ENCODE measurements around the gene PACC1. TPM values are rescaled to one million over a fixed set of nuclear protein-coding genes. Genes with fewer than 3 reads are reported as not detected.

The PACC1 gene
- total and polyA plus RNA-seq, 4 donors, result 35.2 to 79.7 (median 60.8) TPM

GRCh38 chr1:212455401-212455800 is 40.7 kb upstream of the PACC1 start:
- H3K27me3 ChIP-seq (ENCODE audit: control insufficient read depth, insufficient read depth, low read length), result no peaks in the 10 kb centered on the region
- H3K9me3 ChIP-seq (ENCODE audit: control insufficient read depth, insufficient read depth, low read length), result no peaks in the 10 kb centered on the region
- no peak for DNase-seq (ENCODE audit: low read depth in 4 of 6, low spot score in 6 of 6)
- peaks cover 26% of the 10 kb centered on the region for H3K4me1 ChIP-seq (ENCODE audit: control insufficient read depth, insufficient read depth, low read length)
- H3K27ac ChIP-seq (ENCODE audit: low read depth, low read length), result no peak overlapping the region
- peaks cover 2% of the 10 kb centered on the region for H3K36me3 ChIP-seq (ENCODE audit: control insufficient read depth, insufficient read depth, low read length)
- WGBS (ENCODE audit: insufficient coverage), result no CpG with 5 or more reads among the region's 2 CpGs
- H3K4me3 ChIP-seq (ENCODE audit: low read depth, low read length), result no peak overlapping the region

GRCh38 chr1:212454741-212455140 is 40.1 kb upstream of the PACC1 start:
- peaks cover 32% of the 10 kb centered on the region for H3K4me1 ChIP-seq (ENCODE audit: control insufficient read depth, insufficient read depth, low read length)
- peaks cover 4% of the 10 kb centered on the region for H3K36me3 ChIP-seq (ENCODE audit: control insufficient read depth, insufficient read depth, low read length)
- no peaks in the 10 kb centered on the region for H3K27me3 ChIP-seq (ENCODE audit: control insufficient read depth, insufficient read depth, low read length)
- no peak overlapping the region for H3K27ac ChIP-seq (ENCODE audit: low read depth, low read length)
- WGBS (ENCODE audit: insufficient coverage), result 91% methylated on average over 3 of the region's 3 CpGs
- H3K4me3 ChIP-seq (ENCODE audit: low read depth, low read length), result no peak overlapping the region
- DNase-seq (ENCODE audit: low read depth in 4 of 6, low spot score in 6 of 6), result no peak
- no peaks in the 10 kb centered on the region for H3K9me3 ChIP-seq (ENCODE audit: control insufficient read depth, insufficient read depth, low read length)

- no peak overlapping the region for H3K27ac ChIP-seq (ENCODE audit: low read depth, low read length)
- DNase-seq (ENCODE audit: low read depth in 4 of 6, low spot score in 6 of 6), result no peak
- 86% methylated on average over 12 of the region's 12 CpGs for WGBS (ENCODE audit: insufficient coverage)
- H3K9me3 ChIP-seq (ENCODE audit: control insufficient read depth, insufficient read depth, low read length), result no peaks in the 10 kb centered on the region
- H3K4me3 ChIP-seq (ENCODE audit: low read depth, low read length), result no peak overlapping the region
- H3K36me3 ChIP-seq (ENCODE audit: control insufficient read depth, insufficient read depth, low read length), result peaks cover 4% of the 10 kb centered on the region
- H3K4me1 ChIP-seq (ENCODE audit: control insufficient read depth, insufficient read depth, low read length), result peaks cover 32% of the 10 kb centered on the region
- H3K27me3 ChIP-seq (ENCODE audit: control insufficient read depth, insufficient read depth, low read length), result no peaks in the 10 kb centered on the region
These were observed 38.6 kb upstream of the PACC1 start for GRCh38 chr1:212453156-212453857.

- no peak overlapping the region for H3K4me3 ChIP-seq (ENCODE audit: low read depth, low read length)
- DNase-seq (ENCODE audit: low read depth in 4 of 6, low spot score in 6 of 6), result peak in 3 of 6 donors; percentile 36 to 87 (median 63)
- H3K27me3 ChIP-seq (ENCODE audit: control insufficient read depth, insufficient read depth, low read length), result no peaks in the 10 kb centered on the region
- H3K9me3 ChIP-seq (ENCODE audit: control insufficient read depth, insufficient read depth, low read length), result no peaks in the 10 kb centered on the region
- peaks cover 32% of the 10 kb centered on the region for H3K4me1 ChIP-seq (ENCODE audit: control insufficient read depth, insufficient read depth, low read length)
- no peak overlapping the region for H3K27ac ChIP-seq (ENCODE audit: low read depth, low read length)
- H3K36me3 ChIP-seq (ENCODE audit: control insufficient read depth, insufficient read depth, low read length), result peaks cover 6% of the 10 kb centered on the region
- 30% methylated on average over 8 of the region's 15 CpGs for WGBS (ENCODE audit: insufficient coverage)
These were observed 37.9 kb upstream of the PACC1 start for GRCh38 chr1:212452323-212453155.

- Histone ChIP-seq H3K27me3 (ENCODE audit: control insufficient read depth, insufficient read depth, low read length) (no peaks in the 10 kb centered on the region), H3K36me3 (ENCODE audit: control insufficient read depth, insufficient read depth, low read length) (peaks cover 7% of the 10 kb centered on the region), H3K9me3 (ENCODE audit: control insufficient read depth, insufficient read depth, low read length) (no peaks in the 10 kb centered on the region), H3K4me3 (ENCODE audit: low read depth, low read length) (no peak overlapping the region), H3K4me1 (ENCODE audit: control insufficient read depth, insufficient read depth, low read length) (peaks cover 32% of the 10 kb centered on the region), H3K27ac (ENCODE audit: low read depth, low read length) (no peak overlapping the region)
- no peak for DNase-seq (ENCODE audit: low read depth in 4 of 6, low spot score in 6 of 6)
- WGBS (ENCODE audit: insufficient coverage), result 97% methylated on average over 5 of the region's 6 CpGs
These were observed 37.0 kb upstream of the PACC1 start for GRCh38 chr1:212451416-212452322.

GRCh38 chr1:212450331-212450881 is 35.7 kb upstream of the PACC1 start:
- Histone ChIP-seq H3K9me3 (ENCODE audit: control insufficient read depth, insufficient read depth, low read length) (no peaks in the 10 kb centered on the region), H3K4me3 (ENCODE audit: low read depth, low read length) (no peak overlapping the region), H3K27ac (ENCODE audit: low read depth, low read length) (no peak overlapping the region), H3K27me3 (ENCODE audit: control insufficient read depth, insufficient read depth, low read length) (no peaks in the 10 kb centered on the region), H3K36me3 (ENCODE audit: control insufficient read depth, insufficient read depth, low read length) (peaks cover 14% of the 10 kb centered on the region), H3K4me1 (ENCODE audit: control insufficient read depth, insufficient read depth, low read length) (peaks cover 26% of the 10 kb centered on the region)
- WGBS (ENCODE audit: insufficient coverage), result 46% methylated on average over 4 of the region's 4 CpGs
- DNase-seq (ENCODE audit: low read depth in 4 of 6, low spot score in 6 of 6), result peak in 2 of 6 donors; percentile 40 to 72

GRCh38 chr1:212447478-212447877 is 32.8 kb upstream of the PACC1 start:
- WGBS (ENCODE audit: insufficient coverage), result 72% methylated on average over 2 of the region's 2 CpGs

GRCh38 chr1:212446333-212446732 is 31.6 kb upstream of the PACC1 start:
- no peak for DNase-seq (ENCODE audit: low read depth in 4 of 6, low spot score in 6 of 6)
- H3K4me1 ChIP-seq (ENCODE audit: control insufficient read depth, insufficient read depth, low read length), result peaks cover 11% of the 10 kb centered on the region
- H3K9me3 ChIP-seq (ENCODE audit: control insufficient read depth, insufficient read depth, low read length), result no peaks in the 10 kb centered on the region
- no peak overlapping the region for H3K4me3 ChIP-seq (ENCODE audit: low read depth, low read length)
- WGBS (ENCODE audit: insufficient coverage), result 78% methylated on average over 8 of the region's 8 CpGs
- H3K27ac ChIP-seq (ENCODE audit: low read depth, low read length), result no peak overlapping the region
- H3K36me3 ChIP-seq (ENCODE audit: control insufficient read depth, insufficient read depth, low read length), result peaks cover 19% of the 10 kb centered on the region
- no peaks in the 10 kb centered on the region for H3K27me3 ChIP-seq (ENCODE audit: control insufficient read depth, insufficient read depth, low read length)

More at GRCh38 chr1:212447478-212447877, 32.8 kb upstream of the PACC1 start:
- DNase-seq (ENCODE audit: low read depth in 4 of 6, low spot score in 6 of 6), result no peak
- peaks cover 19% of the 10 kb centered on the region for H3K36me3 ChIP-seq (ENCODE audit: control insufficient read depth, insufficient read depth, low read length)
- no peaks in the 10 kb centered on the region for H3K9me3 ChIP-seq (ENCODE audit: control insufficient read depth, insufficient read depth, low read length)
- no peaks in the 10 kb centered on the region for H3K27me3 ChIP-seq (ENCODE audit: control insufficient read depth, insufficient read depth, low read length)
- peaks cover 12% of the 10 kb centered on the region for H3K4me1 ChIP-seq (ENCODE audit: control insufficient read depth, insufficient read depth, low read length)
- no peak overlapping the region for H3K4me3 ChIP-seq (ENCODE audit: low read depth, low read length)
- no peak overlapping the region for H3K27ac ChIP-seq (ENCODE audit: low read depth, low read length)

- no peak overlapping the region for H3K4me3 ChIP-seq (ENCODE audit: low read depth, low read length)
- no peak for DNase-seq (ENCODE audit: low read depth in 4 of 6, low spot score in 6 of 6)
- peaks cover 14% of the 10 kb centered on the region for H3K36me3 ChIP-seq (ENCODE audit: control insufficient read depth, insufficient read depth, low read length)
These were observed 27.7 kb upstream of the PACC1 start for GRCh38 chr1:212442408-212442807.

More at GRCh38 chr1:212442408-212442807, 27.7 kb upstream of the PACC1 start:
- Histone ChIP-seq H3K27ac (ENCODE audit: low read depth, low read length) (no peak overlapping the region), H3K4me1 (ENCODE audit: control insufficient read depth, insufficient read depth, low read length) (no peaks in the 10 kb centered on the region), H3K9me3 (ENCODE audit: control insufficient read depth, insufficient read depth, low read length) (no peaks in the 10 kb centered on the region), H3K27me3 (ENCODE audit: control insufficient read depth, insufficient read depth, low read length) (no peaks in the 10 kb centered on the region)
- WGBS (ENCODE audit: insufficient coverage), result 95% methylated on average over 3 of the region's 5 CpGs

Measured in spinal cord (tissue), 10 donors.